K562 (cell line): ENCODE results near the gene GPSM3. TPM values are rescaled to one million over a fixed set of nuclear protein-coding genes. Genes with fewer than 3 reads are reported as not detected.

Source experiments
- DMBX1 ChIP-seq: fragments of 250-450 bp; sonication (Bioruptor Pico); IDR thresholded peaks from 2 replicates; pipeline ENCODE4 v1.8.0; 2022; ENCODE audit warnings: inconsistent platforms, mild to moderate bottlenecking, moderate library complexity, borderline replicate concordance
- polyA plus RNA-seq, 8 experiments: library from polyadenylated mRNA; depleted of rRNA in 4 of 8; stranded (reverse) in 5 of 8; unstranded in 3 of 8; fragments of >200 nt; fragmentation: Nextera tagmentation in 2 of 8; fragmentation: Illumina TruSeq in 1 of 8; extraction: Ambion mirVana in 2 of 8; extraction: Trizol in 1 of 8; gene quantifications; 2 replicates each; pipeline versions ENCODE4 v1.2.1 to v1.2.3, GENCODE V29; 2011 to 2014; ENCODE audit warnings: inconsistent platforms in 1 of 8, missing spikeins in 1 of 8
- total RNA-seq, 7 experiments: library from RNA; depleted of rRNA in 6 of 7; stranded (reverse); fragments of >200 nt in 6 of 7; fragmentation: Illumina TruSeq in 2 of 7; extraction: Trizol in 2 of 7; gene quantifications; 2 replicates each; pipeline versions ENCODE4 v1.2.1 to v1.2.3, GENCODE V29; 2011 to 2021; ENCODE audit warnings: low replicate concordance in 1 of 7
- TF ChIP-seq, protein P1 (sequence below): fragments of 450-650 bp; IDR thresholded peaks from 2 replicates; pipeline ENCODE4 v1.6.1; 2018; ENCODE audit not compliant: partially characterized antibody
- TF ChIP-seq, protein P2 (sequence below), 3 experiments: fragments of 200-800 bp in 1 of 3; sonication (Bioruptor generic) in 1 of 3; sonication (generic) in 1 of 3; formaldehyde crosslinking in 1 of 3; IDR thresholded peaks; 2 replicates each; pipeline versions ENCODE4 v1.6.1 to v1.8.0; 2016 to 2022; ENCODE audit warnings: mild to moderate bottlenecking in 2 of 3, missing compliant biosample characterization in 2 of 3, missing genetic modification characterization in 2 of 3, missing genetic modification reagents in 1 of 3

Gene GPSM3
- total and polyA plus RNA-seq, 9 of the 15 experiments (the other 6 are each of a cell fraction or from before 2014, with no cell fraction given): 5.3 to 42.6 (median 24.4) TPM

DNA sequence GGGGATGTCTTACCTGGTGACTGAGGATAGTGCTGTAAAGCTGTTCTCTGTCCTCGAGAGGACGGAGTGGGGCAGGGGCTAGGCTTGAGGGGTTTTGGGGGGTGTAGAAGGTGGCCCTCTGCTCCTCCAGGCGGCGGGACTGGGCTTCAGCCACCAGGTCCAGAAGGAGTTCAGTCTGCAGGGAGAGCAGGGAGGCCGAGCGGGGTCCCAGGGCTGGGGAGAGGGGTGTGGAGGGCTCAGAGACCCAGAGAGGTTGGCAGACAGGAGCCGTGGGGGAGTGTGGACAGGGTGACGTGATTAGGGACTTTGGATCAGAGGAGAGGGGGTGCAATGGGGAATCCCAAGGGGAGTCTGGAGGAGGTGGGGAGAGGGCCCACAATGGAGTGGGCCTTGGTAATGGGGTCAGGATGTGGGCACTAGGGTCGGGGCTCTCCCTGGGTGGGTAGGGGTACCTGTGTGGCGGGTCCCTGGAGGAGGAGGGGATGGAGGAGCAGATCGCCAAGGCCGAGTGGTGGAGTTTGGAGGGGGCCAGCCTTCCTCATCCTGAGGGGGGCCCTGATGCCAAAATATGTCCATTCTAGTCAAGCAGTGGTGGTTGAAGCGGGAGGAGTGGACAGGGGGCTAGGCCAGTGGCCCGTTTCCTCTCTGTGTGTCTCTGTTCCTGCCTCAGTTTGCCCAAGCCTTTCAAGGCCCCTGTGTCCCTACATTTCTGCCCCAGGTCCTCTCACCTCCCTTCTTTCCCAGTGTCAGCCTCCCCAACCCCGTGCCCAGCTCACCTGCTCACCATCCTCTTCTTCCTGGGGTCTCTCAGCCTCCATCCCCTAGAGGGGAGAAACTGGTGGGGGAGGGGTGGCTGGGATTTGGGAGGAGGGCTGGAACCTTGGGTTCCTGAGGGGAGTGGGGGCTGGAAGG, 491 bp downstream of the GPSM3 start (continued):
- TF ChIP-seq, protein P1, sequence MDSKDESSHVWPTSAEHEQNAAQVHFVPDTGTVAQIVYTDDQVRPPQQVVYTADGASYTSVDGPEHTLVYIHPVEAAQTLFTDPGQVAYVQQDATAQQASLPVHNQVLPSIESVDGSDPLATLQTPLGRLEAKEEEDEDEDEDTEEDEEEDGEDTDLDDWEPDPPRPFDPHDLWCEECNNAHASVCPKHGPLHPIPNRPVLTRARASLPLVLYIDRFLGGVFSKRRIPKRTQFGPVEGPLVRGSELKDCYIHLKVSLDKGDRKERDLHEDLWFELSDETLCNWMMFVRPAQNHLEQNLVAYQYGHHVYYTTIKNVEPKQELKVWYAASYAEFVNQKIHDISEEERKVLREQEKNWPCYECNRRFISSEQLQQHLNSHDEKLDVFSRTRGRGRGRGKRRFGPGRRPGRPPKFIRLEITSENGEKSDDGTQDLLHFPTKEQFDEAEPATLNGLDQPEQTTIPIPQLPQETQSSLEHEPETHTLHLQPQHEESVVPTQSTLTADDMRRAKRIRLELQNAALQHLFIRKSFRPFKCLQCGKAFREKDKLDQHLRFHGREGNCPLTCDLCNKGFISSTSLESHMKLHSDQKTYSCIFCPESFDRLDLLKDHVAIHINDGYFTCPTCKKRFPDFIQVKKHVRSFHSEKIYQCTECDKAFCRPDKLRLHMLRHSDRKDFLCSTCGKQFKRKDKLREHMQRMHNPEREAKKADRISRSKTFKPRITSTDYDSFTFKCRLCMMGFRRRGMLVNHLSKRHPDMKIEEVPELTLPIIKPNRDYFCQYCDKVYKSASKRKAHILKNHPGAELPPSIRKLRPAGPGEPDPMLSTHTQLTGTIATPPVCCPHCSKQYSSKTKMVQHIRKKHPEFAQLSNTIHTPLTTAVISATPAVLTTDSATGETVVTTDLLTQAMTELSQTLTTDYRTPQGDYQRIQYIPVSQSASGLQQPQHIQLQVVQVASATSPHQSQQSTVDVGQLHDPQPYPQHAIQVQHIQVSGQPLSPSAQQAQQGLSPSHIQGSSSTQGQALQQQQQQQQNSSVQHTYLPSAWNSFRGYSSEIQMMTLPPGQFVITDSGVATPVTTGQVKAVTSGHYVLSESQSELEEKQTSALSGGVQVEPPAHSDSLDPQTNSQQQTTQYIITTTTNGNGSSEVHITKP: no peak
- peak; percentile 37; the same call in 1 of the 2 replicates for TF ChIP-seq DMBX1 (CRISPR knock-in tag)
- TF ChIP-seq, protein P2, sequence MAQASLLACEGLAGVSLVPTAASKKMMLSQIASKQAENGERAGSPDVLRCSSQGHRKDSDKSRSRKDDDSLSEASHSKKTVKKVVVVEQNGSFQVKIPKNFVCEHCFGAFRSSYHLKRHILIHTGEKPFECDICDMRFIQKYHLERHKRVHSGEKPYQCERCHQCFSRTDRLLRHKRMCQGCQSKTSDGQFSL (CRISPR knock-in tag; IDR thresholded peaks at IDR 0.05): peak; percentile 38; the same call in 1 of the 2 replicates
- TF ChIP-seq, protein P2 (tag; IDR thresholded peaks at IDR 0.05): no peak; a peak in 1 of 4 replicates
- TF ChIP-seq, all 486 proteins: peak for 13
